ENCODE measurements around the gene CLIC3.

CLIC3 gene

DNA sequence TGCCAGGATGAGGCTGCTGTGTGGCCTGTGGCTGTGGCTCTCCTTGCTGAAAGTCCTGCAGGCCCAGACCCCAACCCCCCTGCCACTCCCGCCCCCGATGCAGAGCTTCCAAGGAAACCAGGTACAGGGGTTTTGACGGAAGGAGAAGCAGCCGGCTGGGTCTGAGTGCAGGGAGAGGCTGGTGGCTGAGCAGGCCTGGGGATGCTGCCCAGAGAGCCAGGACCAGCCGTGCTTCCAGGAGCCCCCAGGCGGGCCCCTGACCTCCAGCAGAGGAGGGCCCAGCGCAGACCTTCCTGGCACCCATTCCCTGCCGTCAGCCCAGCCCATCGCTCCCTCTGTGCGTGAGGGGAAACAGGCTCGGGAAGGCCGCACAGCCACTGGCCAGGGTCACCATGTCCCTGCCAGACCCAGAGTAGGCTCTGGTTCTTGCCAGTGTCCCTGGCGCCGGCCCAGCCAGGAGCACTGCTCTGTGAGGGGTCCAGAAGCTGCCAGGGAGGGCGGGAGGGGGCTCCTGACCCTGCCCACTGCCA lies 44.0 kb downstream of the CLIC3 start:
- DNase-seq (ENCODE audit: low read depth, low spot score) = no peak

DNA sequence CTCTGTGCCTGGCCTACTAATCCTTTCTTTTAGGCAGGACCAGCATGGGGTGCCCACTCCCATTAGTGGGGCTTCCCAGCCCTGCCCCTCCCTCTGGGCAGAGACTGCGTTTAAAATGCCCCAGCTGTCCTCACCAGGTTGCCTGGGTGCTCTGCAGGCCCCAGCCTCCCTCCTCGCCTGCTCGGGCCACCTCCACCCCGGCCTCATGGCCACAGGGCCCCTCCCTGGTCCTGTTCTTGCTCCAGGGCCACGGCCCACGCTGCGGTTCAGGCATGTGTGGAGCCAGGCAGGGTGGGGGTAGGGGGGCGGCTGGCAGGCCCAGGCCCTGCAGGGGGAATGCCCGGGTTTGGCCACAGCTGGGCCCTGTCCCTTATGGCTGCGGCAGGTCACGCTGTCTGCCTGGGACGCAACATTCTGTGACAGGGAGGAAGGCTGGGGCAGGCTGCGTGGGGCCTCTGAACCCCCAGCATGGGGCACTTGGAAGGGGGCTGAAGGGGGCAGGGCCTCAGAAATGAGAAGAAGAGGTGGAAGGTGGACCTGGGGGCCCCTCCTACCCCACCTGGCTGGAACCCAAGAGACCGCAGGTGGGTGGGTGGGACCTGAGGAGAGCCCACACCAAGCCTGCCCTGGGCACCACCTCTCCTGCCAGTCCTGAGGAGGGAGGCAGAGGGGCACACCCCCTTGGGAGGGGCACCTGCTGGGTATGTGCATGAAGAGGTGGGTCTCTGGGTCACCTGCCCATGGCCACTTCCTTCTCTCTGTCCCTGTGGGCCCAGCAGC lies 44.6 kb downstream of the CLIC3 start, which contains the start of gene LCN12:
Gene LCN12 (plus strand): TSS at position 733 of the 780 bp plus-strand sequence. CDS start 55 bp downstream, outside the sequence.
- no peak for DNase-seq (ENCODE audit: low read depth, low spot score)

DNA sequence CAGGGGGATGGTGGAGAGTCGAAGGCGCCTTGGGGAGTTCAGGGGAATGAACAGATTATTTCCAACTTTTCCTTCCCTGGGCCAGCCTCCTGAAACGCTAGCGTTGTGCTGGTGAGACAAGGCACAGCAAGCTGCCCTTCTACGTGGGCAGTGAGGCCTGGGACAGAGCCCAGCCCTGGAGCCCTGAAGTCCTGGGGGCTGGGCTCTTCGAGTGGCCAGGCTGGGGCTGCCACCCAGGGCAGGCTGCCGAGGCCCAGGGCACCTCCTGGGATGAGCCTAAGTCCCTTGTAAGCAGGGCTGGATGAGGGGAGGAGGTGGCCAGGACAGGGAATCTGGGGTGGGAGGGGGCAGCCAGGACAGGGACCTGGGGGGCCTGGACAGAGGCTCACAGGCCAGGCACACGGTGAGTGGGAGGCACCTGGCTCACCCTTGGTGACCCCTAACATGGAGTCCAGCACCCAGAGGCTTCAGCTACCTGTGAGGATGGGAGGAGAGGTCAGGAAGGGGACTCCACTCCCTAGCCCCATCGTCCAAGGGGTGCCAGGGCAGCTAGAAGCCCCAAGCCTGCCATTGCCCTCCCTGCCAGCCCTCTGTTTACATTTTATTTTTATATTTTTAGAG lies 45.6 kb downstream of the CLIC3 start:
- DNase-seq (ENCODE audit: low read depth, low spot score) = no peak

DNA sequence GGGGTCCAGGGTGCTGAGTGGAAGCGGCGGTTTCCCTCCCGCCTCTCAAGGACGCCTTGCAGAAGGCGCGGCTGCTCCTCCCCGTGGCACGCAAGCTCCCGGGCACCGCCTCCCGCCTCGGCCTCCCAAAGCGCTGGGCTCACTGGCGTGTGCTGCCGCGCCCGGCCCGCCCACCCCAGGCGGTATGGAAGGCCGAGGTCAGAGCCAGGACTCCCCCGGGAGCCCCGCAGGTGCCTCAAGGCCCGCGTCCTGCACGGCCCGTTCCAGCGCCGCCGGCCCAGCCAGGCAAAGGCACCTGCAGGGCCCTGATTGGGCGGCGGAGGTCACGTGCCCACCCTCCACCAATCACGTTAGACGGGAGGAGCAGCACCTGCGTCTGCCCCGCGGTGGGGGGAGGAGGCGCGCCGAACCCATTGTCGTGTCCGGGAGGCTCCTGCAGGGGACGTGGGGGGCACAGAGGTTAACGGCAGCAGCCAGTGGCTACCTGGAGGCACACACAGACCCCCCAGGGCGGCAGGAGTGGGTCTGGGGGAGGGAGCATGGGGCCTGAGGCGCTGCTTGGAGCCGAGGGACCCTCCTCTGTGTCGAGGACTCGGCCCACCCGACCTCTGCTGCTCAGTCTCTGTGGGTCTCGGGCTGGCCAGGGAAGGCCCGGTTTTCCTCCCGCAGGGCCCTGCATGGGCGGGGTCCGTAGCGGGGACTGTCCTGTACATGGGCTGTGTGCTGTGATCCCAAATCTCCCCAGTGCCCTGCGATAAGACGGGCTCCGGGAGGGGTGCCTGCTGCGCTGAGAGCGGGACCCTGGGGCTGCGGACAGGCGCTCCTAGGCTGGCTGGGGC lies 46.3 kb downstream of the CLIC3 start:
- DNase-seq (ENCODE audit: low read depth, low spot score) = peak; percentile 40

DNA sequence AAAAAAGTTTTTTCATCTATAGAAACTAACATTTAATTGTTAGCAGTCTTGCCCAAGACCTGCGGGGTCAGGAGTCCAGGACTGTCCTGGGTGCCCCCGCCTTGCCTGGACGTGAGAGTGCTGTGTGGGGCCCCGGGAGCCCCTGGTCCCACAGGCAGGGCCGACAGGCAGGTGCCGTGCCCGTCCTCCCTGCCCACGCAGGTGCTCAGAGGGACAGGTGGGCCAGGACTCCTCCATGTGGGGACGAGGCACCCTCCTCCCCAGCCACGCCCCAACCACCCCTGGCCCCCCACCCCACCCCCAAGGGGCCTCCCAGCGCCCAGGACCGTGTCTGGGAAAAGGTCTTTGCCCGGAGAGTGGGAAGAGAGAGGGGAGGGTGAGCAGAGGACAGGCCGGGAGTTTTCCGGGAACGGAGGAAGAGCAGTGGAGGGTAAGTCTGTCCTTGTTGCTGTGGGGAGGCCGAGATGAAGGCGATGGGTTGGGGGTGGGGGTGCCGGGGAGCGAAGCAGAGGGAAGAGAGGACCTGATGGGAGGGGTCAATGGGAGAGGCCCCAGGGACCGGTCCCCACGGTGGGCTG lies 47.0 kb downstream of the CLIC3 start:
- no peak for DNase-seq (ENCODE audit: low read depth, low spot score)

DNA sequence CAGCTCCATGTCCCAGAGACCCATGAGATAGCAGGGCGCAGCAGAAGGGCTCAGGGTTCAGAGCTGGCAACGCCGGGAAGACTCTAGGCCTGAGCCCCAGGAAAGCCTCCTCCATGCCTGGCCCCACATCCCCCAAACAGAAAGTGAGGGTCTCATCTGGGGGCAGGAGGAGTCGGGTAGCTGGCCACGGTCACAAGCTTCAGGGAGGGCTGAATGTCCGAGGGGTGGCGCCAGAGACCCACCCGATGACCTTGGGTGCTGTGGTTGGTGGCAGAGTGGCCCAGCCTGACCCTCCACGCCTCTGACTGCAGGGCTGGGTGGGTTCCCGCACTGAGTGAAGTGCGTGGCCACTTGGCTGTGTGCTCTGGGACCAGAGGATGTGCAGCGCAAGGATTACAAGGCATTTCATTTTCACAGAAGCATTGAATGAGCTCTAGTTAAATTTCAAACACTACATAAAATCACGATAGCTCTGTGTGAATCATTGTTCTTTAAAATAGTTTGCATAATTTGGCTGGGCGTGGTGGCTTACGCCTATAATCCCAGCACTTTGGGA lies 48.3 kb downstream of the CLIC3 start:
- DNase-seq (ENCODE audit: low read depth, low spot score) = no peak

DNA sequence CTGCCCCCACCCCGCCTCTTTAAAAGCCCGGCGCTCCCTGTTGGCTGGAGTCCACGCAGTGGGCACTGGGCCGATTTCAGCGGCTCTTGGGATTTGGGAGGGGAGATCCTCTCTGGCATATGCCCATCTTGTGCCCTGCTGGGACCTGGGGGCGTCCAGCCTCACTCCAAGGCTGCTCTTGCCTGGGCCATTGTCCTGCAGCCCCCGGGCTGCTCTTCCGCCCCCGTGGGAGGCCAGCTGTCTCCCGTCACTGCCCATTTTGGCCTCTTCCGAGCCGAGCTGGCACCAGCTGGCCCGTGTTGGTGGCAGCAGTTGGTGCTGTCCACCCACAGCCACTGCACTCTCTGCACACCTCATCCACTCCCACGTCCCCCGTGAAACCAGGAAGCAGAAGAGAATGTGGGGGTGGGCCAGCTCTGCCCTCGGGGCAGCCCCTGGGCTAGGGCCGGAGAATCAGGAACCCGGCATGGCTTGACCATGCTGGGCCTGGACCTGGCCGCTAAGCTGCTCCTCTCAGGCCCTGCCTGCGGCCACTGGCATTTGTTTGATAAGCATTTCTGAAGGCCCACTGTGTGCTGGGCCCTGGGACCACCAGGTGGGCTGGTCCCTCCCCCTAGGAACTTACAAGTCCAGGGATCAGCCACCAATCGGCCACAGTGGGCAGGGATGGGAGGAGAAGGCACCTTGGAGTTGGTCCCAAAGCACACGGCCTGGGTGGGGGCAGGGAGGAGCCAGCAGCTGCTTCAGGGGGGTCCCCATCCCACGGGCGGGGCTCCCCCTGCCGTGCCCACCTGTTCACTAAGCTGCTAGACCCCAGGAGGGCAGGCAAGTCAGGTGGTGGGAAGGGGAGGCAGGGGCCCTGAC lies 49.1 kb downstream of the CLIC3 start:
- no peak for DNase-seq (ENCODE audit: low read depth, low spot score)

DNA sequence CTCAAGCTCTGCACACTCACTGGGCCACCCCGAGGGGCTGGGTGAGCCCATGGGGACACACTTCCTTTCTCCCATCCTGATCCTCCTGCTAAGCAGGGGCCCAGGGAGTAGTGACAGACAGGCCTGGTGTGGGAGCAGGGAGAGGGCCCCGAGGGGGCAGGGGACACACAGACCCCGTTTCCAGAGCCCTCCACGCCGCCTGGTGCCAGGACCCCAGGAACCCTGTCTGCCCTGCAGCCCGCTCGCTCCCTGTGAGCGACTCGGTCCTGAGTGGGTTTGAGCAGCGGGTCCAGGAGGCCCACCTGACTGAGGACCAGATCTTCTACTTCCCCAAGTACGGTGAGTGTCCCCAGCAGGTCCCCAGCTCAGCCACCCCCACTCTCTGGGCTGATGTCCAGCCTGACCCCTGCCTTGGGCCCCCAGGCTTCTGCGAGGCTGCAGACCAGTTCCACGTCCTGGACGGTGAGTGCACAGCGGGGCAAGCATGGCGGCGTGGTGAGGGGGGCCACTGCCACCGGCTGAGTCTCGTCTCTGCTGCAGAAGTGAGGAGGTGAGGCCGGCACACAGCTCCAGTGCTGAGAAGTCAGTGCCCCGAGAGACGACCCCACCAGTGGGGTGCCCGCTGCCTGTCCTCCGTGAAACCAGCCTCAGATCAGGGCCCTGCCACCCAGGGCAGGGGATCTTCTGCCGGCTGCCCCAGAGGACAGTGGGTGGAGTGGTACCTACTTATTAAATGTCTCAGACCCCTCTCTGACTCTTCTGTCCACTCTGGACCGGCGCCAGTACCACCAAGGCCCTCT lies 49.9 kb downstream of the CLIC3 start:
- DNase-seq (ENCODE audit: low read depth, low spot score) = no peak

DNA sequence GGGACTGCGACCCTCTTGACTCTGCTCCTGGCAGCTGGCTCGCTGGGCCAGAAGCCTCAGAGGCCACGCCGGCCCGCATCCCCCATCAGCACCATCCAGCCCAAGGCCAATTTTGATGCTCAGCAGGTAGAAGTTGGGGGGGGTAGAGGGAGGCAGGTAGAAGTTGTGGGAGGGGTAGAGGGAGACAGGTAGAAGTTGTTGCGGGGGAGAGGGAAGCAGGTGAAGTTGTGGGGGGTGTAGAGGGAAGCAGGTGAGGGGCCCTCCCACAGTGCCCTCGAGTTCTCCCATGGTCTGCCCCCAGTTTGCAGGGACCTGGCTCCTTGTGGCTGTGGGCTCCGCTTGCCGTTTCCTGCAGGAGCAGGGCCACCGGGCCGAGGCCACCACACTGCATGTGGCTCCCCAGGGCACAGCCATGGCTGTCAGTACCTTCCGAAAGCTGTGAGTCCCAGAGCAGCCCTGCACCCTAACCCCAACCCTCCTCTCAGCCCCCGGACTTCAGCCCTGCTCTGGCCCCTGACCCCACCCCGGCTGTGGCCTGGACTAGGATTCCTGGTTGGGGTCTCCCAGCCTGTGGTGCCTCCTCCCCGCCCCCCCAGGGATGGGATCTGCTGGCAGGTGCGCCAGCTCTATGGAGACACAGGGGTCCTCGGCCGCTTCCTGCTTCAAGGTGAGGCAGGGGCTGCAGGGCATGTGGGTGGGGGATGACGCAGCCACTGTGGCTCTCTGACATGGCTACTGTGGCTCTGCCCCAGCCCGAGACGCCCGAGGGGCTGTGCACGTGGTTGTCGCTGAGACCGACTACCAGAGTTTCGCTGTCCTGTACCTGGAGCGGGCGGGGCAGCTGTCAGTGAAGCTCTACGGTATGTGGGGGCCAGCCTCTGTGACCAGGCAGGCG lies 50.8 kb downstream of the CLIC3 start:
- no peak for DNase-seq (ENCODE audit: low read depth, low spot score)
